HCT116 (cell line): ENCODE results near the gene SERINC5.

Source experiments
- CEBPB ChIP-seq: IDR thresholded peaks from 2 replicates; pipeline ENCODE4 v1.6.1; 2012; ENCODE audit warnings: low read depth
- CTCF ChIP-seq, 3 experiments: fragments of 200-600 bp in 1 of 3; sonication (generic) in 1 of 3; IDR thresholded peaks in 2 of 3; conservative IDR thresholded peaks in 1 of 3; 2 replicates each; pipeline ENCODE4 v1.5.1; 2012 to 2017; ENCODE audit warnings: low read depth in 2 of 3, low read length in 2 of 3, antibody characterized with exemption in 1 of 3, borderline replicate concordance in 1 of 3, control low read depth in 1 of 3, mild to moderate bottlenecking in 1 of 3, mixed read lengths in 1 of 3, mixed run types in 1 of 3, moderate library complexity in 1 of 3; ENCODE audit not compliant: insufficient read depth in 1 of 3
- EZH2 ChIP-seq: fragments of 200-600 bp; sonication (generic); IDR thresholded peaks from 2 replicates; pipeline ENCODE4 v1.6.1; 2017; ENCODE audit warnings: antibody characterized with exemption, mixed run types
- JUND ChIP-seq: IDR thresholded peaks from 2 replicates; pipeline ENCODE4 v1.6.1; 2012
- POLR2A ChIP-seq: IDR thresholded peaks from 2 replicates; pipeline ENCODE4 v1.7.0; 2011; ENCODE audit warnings: borderline replicate concordance; ENCODE audit not compliant: insufficient read depth, insufficient read length; ENCODE audit errors: extremely low read depth
- ZNF274 ChIP-seq: fragments of 200-500 bp; sonication (Bioruptor generic); IDR thresholded peaks from 2 replicates; pipeline ENCODE4 v1.6.1; 2014; ENCODE audit warnings: mild to moderate bottlenecking, low read depth, low read length, inconsistent platforms

- TF ChIP-seq JUND (no peak), CEBPB (no peak), POLR2A (no peak), CTCF (IDR thresholded peaks at IDR 0.05 in 2 of 3, conservative IDR thresholded peaks at IDR 0.05 in 1 of 3; ENCODE audit: borderline replicate concordance in 1 of 3, insufficient read depth in 1 of 3, low read depth in 2 of 3, low read length in 2 of 3) (no peak), ZNF274 (no peak), EZH2 (no peak)
Observed at GRCh38 chr5:80220245-80220897, 35.5 kb downstream of the SERINC5 start.
